CD14-positive monocyte (primary cell): ENCODE data around the gene BMP2. TPM values are rescaled to one million over a fixed set of nuclear protein-coding genes. Genes with fewer than 3 reads are reported as not detected.

Experiments
- DNase-seq, 3 donors: peaks; one replicate each; pipeline ENCODE4 v3.0.0-alpha.2; 2011 to 2022
- H2AFZ ChIP-seq: 2 replicates; pipeline ENCODE4 v1.6.0; 2012; ENCODE audit warnings: mild to moderate bottlenecking, low read depth, low read length, inconsistent platforms; ENCODE audit not compliant: insufficient read depth, poor library complexity, severe bottlenecking
- H3K27ac ChIP-seq, 2 donors: 1 replicate in 1 of 2; 2 replicates in 1 of 2; pipeline ENCODE4 v1.5.1; 2012 to 2013; ENCODE audit warnings: low read length in 2 of 2, control low read depth in 1 of 2, inconsistent platforms in 1 of 2, low read depth in 1 of 2, mild to moderate bottlenecking in 1 of 2
- H3K27me3 ChIP-seq, 2 donors: one replicate each; pipeline versions ENCODE4 v1.6.0 to v1.6.1; 2011 to 2013; ENCODE audit warnings: low read length in 2 of 2; ENCODE audit not compliant: control insufficient read depth in 2 of 2, insufficient read depth in 2 of 2
- H3K36me3 ChIP-seq, 2 donors: replicated peaks in 1 of 2; 1 replicate in 1 of 2; 2 replicates in 1 of 2; pipeline versions ENCODE4 v1.5.1 to v1.6.1; 2012 to 2013; ENCODE audit warnings: low read length in 2 of 2, control low read depth in 1 of 2, inconsistent platforms in 1 of 2, mild to moderate bottlenecking in 1 of 2; ENCODE audit not compliant: insufficient read depth in 2 of 2, control insufficient read depth in 1 of 2
- H3K4me1 ChIP-seq, 2 donors: 1 replicate in 1 of 2; 2 replicates in 1 of 2; pipeline versions ENCODE4 v1.5.1 to v1.6.1; 2012 to 2013; ENCODE audit warnings: low read length in 2 of 2, control low read depth in 1 of 2, inconsistent platforms in 1 of 2, mild to moderate bottlenecking in 1 of 2, moderate library complexity in 1 of 2; ENCODE audit not compliant: insufficient read depth in 2 of 2, control insufficient read depth in 1 of 2
- H3K4me2 ChIP-seq: replicated peaks from 2 replicates; pipeline ENCODE3; 2012; ENCODE audit warnings: low read length, moderate library complexity, mild to moderate bottlenecking; ENCODE audit not compliant: poor library complexity, severe bottlenecking; ENCODE audit errors: extremely low read depth
- H3K4me3 ChIP-seq, 3 experiments: fragments of 200-600 bp in 1 of 3; sonication (generic) in 1 of 3; replicated peaks in 1 of 3; 1 replicate in 2 of 3; 2 replicates in 1 of 3; pipeline ENCODE4 v1.5.1; 2011 to 2013; ENCODE audit warnings: low read length in 3 of 3, mild to moderate bottlenecking in 3 of 3, control low read depth in 2 of 3, low read depth in 2 of 3, inconsistent platforms in 1 of 3, moderate library complexity in 1 of 3
- H3K79me2 ChIP-seq: 2 replicates; pipeline ENCODE4 v1.6.0; 2012; ENCODE audit warnings: mild to moderate bottlenecking, control low read depth, inconsistent platforms, low read length, moderate library complexity; ENCODE audit not compliant: insufficient read depth
- H3K9ac ChIP-seq: 2 replicates; pipeline ENCODE4 v1.6.0; 2017; ENCODE audit warnings: low read length, mild to moderate bottlenecking; ENCODE audit not compliant: insufficient read depth, poor library complexity, severe bottlenecking
- H3K9me3 ChIP-seq, 2 donors: replicated peaks in 1 of 2; 1 replicate in 1 of 2; 2 replicates in 1 of 2; pipeline versions ENCODE4 v1.5.1 to v1.6.1; 2012 to 2013; ENCODE audit warnings: low read length in 2 of 2, control low read depth in 1 of 2; ENCODE audit not compliant: control insufficient read depth in 1 of 2, insufficient read depth in 1 of 2
- H4K20me1 ChIP-seq: 2 replicates; pipeline ENCODE4 v1.6.0; 2012; ENCODE audit warnings: mild to moderate bottlenecking, low read length, control low read depth, moderate library complexity; ENCODE audit not compliant: insufficient read depth
- H3K27ac Mint-ChIP-seq, 7 donors: one replicate each; pipeline ENCODE4 v1.8.0; 2020; ENCODE audit warnings: mild to moderate bottlenecking in 7 of 7, mixed read lengths in 7 of 7, moderate library complexity in 6 of 7, inconsistent platforms in 2 of 7
- H3K27me3 Mint-ChIP-seq, 3 donors: one replicate each; pipeline ENCODE4 v1.8.0; 2021 to 2022; ENCODE audit warnings: low read depth in 3 of 3, mild to moderate bottlenecking in 3 of 3, mixed read lengths in 3 of 3, moderate library complexity in 3 of 3, inconsistent platforms in 1 of 3
- H3K36me3 Mint-ChIP-seq, 2 donors: one replicate each; pipeline ENCODE4 v1.8.0; 2020; ENCODE audit warnings: mixed read lengths in 2 of 2, inconsistent platforms in 1 of 2, mild to moderate bottlenecking in 1 of 2
- H3K4me1 Mint-ChIP-seq: one replicate; pipeline ENCODE4 v1.8.0; 2020; ENCODE audit warnings: mild to moderate bottlenecking, mixed read lengths
- H3K4me3 Mint-ChIP-seq, 2 donors: one replicate each; pipeline ENCODE4 v1.8.0; 2020; ENCODE audit warnings: mild to moderate bottlenecking in 2 of 2, mixed read lengths in 2 of 2, moderate library complexity in 1 of 2
- H3K9me3 Mint-ChIP-seq, 7 donors: one replicate each; pipeline ENCODE4 v1.8.0; 2020 to 2022; ENCODE audit warnings: mixed read lengths in 7 of 7, mild to moderate bottlenecking in 6 of 7, moderate library complexity in 6 of 7, inconsistent platforms in 2 of 7
- WGBS: methylation state at CpG from one replicate; pipeline ENCODE4 v1.1.5; 2013; ENCODE audit warnings: missing lambda C conversion rate; ENCODE audit not compliant: insufficient coverage; 5-methylcytosine and 5-hydroxymethylcytosine counted together
- intact Hi-C, 2 donors: fragments of 100-400 bp; cut with micrococcal nuclease; formaldehyde crosslinking; loops; one replicate each; pipeline versions ENCODE4 v1.15.0 to v1.15.1; 2023
- polyA plus RNA-seq, 3 donors: library from polyadenylated mRNA; depleted of rRNA in 1 of 3; unstranded in 2 of 3; stranded (reverse) in 1 of 3; fragments of 300-500 nt in 2 of 3; fragments of >200 nt in 1 of 3; fragmentation: Illumina TruSeq in 2 of 3; gene quantifications; 1 replicate in 2 of 3; 2 replicates in 1 of 3; pipeline ENCODE4 v1.2.3, GENCODE V29; 2012 to 2021
- TF ChIP-seq, protein P1 (sequence below): fragments of 200-600 bp; IDR thresholded peaks from one replicate; pipeline ENCODE4 v1.8.0; 2022; ENCODE audit warnings: antibody characterized with exemption, mild to moderate bottlenecking

The BMP2 gene
- polyA plus RNA-seq, 3 donors, result 0.07 TPM; not detected in 2

DNA sequence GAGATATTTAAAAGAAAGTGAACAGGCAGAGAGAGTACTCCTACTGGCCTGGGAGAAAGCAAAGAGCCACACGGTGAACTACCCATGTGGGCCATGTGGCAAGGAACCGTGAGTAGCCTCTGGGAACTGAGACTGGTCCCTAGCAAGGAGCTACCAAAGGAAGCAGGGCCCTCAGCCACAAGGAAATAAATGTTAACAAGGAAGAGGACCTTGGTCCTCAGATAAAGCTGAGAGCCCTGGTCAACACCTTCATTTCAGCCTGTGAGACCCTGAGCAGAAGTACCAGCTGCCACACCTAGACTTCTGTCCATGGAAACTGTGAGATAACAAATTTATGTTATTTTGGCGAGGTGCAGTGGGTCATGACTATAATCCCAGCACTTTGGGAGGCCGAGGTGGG lies 25.3 kb downstream of the BMP2 start:
- Histone ChIP-seq H3K79me2 (no peaks in the 10 kb centered on the region), H3K4me1 (no peaks in the 10 kb centered on the region), H4K20me1 (no peaks in the 10 kb centered on the region), H3K4me3 (no peak overlapping the region), H3K27me3 (peaks cover 0 to 3% of the 10 kb centered on the region in 2 donors), H3K27ac (no peak overlapping the region), H3K4me2 (no peak overlapping the region), H3K9ac (no peak overlapping the region), H3K36me3 (no peaks in the 10 kb centered on the region), H3K9me3 (no peaks in the 10 kb centered on the region), H2AFZ (no peak overlapping the region)
- Mint-ChIP-seq H3K36me3 (no peaks in the 10 kb centered on the region), H3K9me3 (no peaks in the 10 kb centered on the region), H3K4me1 (no peaks in the 10 kb centered on the region), H3K27ac (no peak overlapping the region), H3K4me3 (no peak overlapping the region), H3K27me3 (peaks cover 4 to 14% (median 10%) of the 10 kb centered on the region in 3 donors)
- 100% methylated on average over 2 of the region's 4 CpGs for WGBS
- no peak for DNase-seq
- TF ChIP-seq, protein P1, sequence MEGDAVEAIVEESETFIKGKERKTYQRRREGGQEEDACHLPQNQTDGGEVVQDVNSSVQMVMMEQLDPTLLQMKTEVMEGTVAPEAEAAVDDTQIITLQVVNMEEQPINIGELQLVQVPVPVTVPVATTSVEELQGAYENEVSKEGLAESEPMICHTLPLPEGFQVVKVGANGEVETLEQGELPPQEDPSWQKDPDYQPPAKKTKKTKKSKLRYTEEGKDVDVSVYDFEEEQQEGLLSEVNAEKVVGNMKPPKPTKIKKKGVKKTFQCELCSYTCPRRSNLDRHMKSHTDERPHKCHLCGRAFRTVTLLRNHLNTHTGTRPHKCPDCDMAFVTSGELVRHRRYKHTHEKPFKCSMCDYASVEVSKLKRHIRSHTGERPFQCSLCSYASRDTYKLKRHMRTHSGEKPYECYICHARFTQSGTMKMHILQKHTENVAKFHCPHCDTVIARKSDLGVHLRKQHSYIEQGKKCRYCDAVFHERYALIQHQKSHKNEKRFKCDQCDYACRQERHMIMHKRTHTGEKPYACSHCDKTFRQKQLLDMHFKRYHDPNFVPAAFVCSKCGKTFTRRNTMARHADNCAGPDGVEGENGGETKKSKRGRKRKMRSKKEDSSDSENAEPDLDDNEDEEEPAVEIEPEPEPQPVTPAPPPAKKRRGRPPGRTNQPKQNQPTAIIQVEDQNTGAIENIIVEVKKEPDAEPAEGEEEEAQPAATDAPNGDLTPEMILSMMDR, result no peak
- intact Hi-C loops, result no loop called here

DNA sequence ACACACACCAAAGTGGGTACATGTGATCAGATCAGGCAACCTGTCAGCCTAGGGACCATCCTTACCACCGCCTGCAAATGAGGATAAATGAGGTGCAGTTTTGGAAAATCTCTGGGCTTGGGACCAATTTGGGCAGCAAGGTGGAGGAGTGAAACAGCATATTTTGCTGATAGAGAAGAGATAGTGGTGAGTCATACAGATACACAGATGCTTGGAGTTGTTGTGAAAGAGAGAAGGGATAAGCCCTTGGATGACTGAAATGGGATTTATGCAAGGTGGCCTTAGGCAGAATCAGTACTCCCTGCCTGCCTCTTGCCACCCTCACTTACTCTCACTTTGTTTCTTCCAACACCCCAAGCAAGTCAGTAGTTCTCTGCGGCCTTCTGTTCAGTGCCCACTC lies 34.7 kb downstream of the BMP2 start:
- no peaks in the 10 kb centered on the region for H3K27me3 ChIP-seq
- no peaks in the 10 kb centered on the region for H4K20me1 ChIP-seq
- no peaks in the 10 kb centered on the region for H3K79me2 ChIP-seq
- Mint-ChIP-seq H3K4me3 (no peak overlapping the region), H3K27me3 (peaks cover 0 to 11% (median 2%) of the 10 kb centered on the region in 3 donors), H3K9me3 (peaks cover 0 to 6% (median 0%) of the 10 kb centered on the region in 7 donors), H3K4me1 (no peaks in the 10 kb centered on the region), H3K27ac (peak overlapping the region in 1 of 7 donors; percentile 12), H3K36me3 (no peaks in the 10 kb centered on the region)
- H3K4me2 ChIP-seq, result no peak overlapping the region
- TF ChIP-seq, protein P1, result no peak
- H3K27ac ChIP-seq, result no peak overlapping the region
- WGBS, result 100% methylated on average over 1 of the region's 2 CpGs
- no peak for DNase-seq
- H3K4me1 ChIP-seq, result no peaks in the 10 kb centered on the region
- no peaks in the 10 kb centered on the region for H3K9me3 ChIP-seq
- no peak overlapping the region for H3K9ac ChIP-seq
- no peak overlapping the region for H3K4me3 ChIP-seq
- intact Hi-C loops, result no loop called here
- no peak overlapping the region for H2AFZ ChIP-seq
- no peaks in the 10 kb centered on the region for H3K36me3 ChIP-seq
